Stimulated activated CD4-positive, alpha-beta T cell treated with anti-CD3 and anti-CD28 coated beads, Interleukin-15, amount 100 ng/mL, for 48 hours (primary cell): Measurements from ENCODE around the gene CTNNBL1.
"Not testable (repeated sequence)": the region's sequence is repeated elsewhere in the genome, so short reads cannot be mapped to it uniquely, and the experiment has no call there.

ENCODE experiments used
- DNase-seq, 2 donors: peaks; one replicate each; pipeline ENCODE4 v3.0.0-alpha.2; 2020; ENCODE audit warnings: low read depth in 2 of 2

CTNNBL1 gene, protein sequence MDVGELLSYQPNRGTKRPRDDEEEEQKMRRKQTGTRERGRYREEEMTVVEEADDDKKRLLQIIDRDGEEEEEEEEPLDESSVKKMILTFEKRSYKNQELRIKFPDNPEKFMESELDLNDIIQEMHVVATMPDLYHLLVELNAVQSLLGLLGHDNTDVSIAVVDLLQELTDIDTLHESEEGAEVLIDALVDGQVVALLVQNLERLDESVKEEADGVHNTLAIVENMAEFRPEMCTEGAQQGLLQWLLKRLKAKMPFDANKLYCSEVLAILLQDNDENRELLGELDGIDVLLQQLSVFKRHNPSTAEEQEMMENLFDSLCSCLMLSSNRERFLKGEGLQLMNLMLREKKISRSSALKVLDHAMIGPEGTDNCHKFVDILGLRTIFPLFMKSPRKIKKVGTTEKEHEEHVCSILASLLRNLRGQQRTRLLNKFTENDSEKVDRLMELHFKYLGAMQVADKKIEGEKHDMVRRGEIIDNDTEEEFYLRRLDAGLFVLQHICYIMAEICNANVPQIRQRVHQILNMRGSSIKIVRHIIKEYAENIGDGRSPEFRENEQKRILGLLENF

DNA sequence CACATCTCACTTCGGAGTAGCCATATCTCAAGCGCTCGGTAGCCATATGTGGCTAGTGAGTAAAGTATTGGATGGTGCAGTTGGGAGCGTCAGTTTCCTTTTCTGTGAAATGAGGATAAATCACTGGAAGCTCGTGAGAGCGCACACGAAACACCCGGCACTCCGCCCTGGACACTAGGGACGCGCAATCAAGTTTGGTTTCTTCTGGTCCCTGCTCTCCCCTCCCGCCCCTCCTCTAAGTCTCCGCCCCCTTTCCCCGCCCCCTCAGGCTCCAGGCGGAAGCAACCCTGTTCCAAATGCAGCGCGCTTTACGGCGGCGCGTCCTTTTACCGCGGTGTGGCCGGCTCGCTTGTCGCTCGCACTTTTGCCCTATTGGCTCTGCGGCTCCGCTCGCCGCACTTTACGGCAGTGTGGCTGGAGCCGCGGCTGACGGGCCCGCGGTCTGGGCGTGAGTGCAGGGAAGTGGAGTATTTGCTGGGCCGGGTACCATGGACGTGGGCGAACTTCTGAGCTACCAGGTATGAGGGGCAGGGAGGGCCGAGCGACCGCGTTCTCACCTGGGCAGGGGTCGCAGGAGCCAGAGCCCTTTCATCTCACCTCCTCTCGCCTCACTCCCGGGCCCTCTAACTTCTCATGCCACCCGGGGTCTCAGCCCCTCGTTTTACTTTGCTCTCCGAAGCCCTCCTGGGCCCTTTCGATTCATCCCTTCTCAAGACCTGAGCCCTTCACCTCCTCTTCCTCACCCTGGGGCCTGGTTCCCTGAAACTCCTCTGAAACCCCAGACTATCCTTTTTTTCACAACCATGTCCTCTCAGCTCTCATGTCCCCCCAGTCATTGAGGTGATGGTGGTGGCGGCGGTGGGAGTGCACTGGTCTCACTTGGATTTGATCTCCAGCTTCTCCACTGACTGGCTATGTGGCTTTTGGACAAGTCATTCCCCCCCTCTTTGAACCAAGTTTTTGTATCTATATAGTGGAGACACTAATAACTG, at the start of gene CTNNBL1:
Gene CTNNBL1 (plus strand): TSS at position 396 of the 992 bp plus-strand sequence. CDS start 93 bp downstream, at position 489.
- peak; percentile 93 to 96 for DNase-seq

DNA sequence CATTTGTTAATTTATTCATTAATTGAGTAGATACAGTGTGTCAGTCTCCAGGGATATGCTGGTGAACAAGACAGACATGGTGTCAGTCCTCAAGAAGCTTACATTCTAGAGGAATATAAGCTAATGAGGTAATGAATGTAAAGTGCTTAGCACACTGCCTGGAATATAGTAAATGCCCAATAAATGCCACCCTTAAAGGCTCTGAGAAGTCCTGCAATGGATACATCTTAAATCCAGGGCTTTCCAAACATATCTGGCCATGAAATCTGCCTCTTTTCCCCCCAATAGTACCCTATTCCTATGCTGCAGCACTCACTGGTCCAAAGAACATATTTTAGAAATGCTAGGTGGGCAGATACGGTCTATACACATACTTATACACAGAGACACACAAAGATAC, 49.2 kb upstream of the CTNNBL1 start:
- no peak for DNase-seq

DNA sequence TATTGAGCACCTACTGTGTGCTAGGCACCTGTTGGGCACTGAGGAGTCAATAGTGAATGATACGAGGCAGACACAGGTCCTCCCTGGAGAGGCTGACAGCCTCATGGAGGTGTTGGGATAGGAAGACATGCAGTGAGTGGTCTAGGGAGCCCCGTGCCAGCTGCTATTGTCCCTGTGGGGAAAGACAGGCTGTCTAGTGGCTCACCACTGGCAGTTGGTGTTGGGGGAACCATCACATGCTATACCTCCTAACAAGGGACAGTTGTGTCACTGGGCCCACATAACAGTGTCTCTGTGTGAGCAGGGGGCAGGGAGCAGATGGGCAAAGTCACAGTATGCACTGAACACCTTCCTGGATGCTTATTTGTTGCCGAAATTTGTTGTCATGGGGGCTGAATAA, 45.9 kb upstream of the CTNNBL1 start:
- no peak for DNase-seq

DNA sequence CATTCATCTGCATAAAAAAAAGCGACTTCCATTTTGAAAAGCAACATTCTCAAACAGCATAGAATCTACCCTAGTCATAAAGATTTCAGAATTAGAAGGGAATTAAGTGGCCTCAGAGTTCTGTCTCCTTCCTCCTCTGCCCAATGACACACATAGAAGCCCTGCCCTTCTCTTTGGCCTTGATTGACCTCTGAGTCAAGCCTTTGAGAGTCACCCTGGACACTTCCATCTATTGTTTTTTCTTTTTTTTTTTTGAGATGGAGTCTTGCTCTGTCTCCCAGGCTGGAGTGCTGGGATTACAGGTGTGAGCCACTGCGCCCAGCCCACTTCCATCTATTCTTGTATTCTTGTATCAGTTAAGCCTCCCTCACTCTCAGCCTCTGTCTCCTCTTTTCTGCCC, 44.8 kb upstream of the CTNNBL1 start:
- no peak for DNase-seq

DNA sequence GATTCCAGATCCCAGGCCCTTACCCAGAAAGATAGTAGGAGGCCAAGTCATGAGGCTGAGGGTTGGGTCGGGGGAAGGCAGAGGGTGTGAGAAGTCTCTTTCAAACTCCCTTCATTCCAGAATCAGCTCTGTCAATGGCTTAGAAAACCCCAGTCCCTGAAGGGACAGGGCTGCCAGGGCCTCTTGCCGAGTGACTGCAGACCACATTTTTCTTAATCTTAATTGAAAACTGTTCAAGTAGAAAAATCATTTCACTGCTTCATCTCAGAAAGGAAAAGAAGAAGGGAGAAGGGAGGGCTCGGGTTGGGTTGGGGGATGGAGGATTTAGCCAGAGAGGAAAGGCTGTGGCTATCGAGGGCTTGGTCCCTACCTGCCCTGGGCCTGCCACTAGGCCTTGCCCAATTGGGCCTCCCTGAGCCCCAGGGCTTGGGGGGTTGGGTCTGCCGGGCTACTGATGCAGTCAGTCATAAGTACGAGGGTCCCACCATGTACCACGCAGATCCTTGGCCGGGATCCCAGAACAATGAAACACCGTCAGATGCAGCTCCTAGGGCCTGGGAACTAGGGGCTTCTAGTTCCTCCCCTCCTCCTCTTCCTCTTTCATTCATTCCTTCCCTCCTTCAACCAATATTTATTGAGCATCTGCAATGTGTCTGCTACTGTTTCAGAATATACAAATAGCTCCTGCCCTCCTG, 44.0 kb upstream of the CTNNBL1 start:
- no peak for DNase-seq

DNA sequence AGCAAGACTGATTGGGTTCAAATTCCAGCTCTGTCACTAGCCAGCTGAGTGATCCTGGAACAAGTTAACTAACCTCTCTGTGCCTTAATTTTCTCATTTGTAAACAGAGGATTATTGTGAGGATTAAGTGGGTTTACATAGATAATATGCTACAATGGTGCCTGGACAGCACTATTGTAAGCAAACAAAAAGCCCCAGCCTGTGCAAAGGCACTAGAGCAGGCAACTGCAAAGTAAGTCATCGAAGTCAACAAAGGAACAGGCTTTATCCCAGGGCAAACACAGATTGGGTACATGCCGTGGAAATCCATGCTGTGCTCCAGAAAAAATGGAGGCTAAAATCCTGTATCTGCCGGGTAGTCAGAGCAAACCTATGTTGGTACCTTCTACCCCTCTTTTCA, 43.2 kb upstream of the CTNNBL1 start:
- no peak for DNase-seq

DNA sequence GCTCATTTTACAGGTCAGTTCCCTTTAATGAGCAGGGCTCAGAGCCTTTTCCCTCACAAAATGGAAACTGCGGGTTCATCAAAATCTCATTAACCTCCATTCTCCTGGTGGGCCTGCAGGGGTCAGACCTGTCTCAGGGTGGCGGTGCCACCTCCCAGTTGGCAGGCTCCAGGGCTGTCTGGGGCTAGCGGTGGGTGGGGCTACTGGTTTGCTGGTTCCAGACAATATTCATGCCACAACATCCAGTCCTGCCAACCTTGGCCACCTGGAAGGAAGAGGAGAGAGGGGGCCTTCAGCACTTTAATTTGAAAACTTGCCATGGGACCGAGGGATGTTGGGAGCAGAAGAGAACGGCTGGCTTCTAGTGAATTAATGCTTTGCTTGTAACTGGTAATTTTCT, 41.9 kb upstream of the CTNNBL1 start:
- DNase-seq: peak; percentile 5 to 6

DNA sequence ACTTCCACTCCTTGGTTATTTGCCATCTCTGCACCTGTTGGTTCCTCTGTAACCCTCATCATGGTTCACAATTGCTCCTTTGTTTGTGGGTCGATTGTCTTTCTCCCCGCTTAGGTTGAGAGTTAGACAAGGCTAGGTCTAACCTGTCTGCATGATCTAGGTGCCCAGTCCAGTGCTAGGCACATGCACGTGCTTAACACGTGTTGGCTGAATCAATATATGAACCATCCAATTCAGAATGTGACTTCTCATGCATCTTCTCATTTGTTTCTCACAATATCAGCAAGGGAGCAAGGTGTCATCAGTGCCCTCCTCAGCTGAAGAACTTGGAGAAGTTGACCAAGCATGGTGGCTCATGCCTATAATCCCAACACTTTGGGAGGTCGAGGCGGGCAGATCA, 36.9 kb upstream of the CTNNBL1 start:
- no peak for DNase-seq

DNA sequence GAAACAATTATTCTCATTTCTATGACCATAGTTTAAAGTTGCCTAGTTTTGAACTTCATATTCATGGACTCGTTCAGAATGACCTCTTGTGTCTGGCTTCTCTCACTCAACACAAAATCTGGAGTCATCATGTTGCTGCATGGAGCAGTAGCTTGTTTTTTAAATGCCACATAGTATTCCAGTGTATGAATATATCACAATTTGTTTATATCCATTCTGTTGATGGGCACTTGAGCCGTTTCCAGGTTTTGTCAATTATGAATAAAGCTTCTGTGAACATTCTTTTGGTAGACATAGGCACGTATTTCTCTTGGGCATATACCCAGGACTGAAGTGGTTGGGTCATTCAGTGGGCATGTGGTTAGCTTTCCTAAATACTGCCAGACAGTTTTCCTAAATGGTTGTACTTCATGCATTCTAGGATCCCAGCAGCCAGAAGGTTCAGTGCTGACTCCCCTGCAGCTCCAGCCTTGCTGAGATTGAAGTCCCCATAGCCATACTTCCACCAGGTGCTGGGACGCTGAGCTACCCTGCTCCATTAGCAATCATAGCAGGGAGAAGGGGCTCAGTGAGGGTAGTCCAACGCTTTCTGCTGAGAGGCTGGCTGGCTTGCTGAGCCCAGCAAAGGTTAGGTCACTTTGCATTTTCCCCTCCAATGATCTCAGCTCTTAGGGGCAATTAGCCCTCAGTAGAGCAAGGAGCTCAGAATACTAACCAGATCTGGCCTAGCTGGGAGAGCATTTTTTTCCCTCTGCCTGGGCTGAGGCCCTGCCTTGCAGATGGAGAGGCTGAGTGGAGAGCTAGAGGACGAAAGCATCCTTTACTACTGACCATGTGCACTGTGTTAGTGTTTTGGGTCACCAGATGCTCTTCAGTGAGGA, 35.7 kb upstream of the CTNNBL1 start:
- no peak for DNase-seq

DNA sequence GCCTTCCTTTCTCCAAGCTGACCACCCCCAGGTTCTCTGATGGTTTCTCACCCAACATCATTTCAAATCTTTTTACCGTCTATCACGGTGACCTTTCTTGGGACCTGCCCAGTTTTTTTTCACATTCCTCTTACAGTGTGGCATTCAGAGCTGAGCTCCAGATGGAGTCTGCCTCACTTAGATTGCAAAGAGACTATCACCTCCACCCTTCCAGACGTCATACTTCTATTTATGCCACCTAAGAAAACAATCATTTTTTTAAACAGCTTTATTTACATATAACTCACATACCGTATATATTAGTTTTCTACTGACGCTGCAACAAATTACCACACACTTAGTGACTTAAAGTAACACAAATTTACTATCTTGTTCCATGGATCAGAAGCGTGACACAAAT, 32.3 kb upstream of the CTNNBL1 start:
- no peak for DNase-seq

DNA sequence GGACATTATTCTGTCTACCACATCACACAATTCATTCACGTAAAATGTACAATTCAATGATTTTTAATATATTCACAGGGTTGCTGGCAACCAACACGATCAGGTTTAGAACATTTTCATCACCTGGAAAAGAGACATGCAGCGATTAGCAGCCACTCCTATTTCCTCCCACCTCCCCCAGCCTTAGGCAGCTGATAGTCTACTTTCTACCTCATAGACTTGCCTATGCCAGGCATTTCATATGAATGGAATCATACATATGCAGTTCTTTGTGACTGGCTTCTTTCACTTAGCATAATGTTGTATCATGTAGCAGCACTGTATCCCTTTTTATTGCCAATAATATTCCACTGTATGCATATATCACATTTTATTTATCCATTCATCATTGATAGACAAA, 31.5 kb upstream of the CTNNBL1 start:
- DNase-seq: no peak

DNA sequence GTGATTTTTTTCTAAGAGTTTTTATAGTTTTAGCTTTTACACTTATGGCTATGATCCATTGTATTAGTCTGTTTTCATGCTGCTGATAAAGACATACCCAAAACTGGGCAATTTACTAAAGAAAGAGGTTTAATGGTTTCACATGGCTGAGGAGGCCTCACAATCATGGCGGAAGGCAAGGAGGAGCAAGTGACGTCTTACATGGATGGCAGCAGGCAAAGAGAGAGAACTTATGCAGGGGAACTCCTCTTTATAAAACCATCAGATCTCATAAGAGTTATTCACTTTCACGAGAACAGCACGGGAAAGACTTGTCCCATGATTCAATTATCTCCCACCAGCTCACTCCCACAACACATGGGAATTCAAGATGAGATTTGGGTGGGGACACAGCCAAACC, 29.2 kb upstream of the CTNNBL1 start:
- not testable (repeated sequence) for DNase-seq

DNA sequence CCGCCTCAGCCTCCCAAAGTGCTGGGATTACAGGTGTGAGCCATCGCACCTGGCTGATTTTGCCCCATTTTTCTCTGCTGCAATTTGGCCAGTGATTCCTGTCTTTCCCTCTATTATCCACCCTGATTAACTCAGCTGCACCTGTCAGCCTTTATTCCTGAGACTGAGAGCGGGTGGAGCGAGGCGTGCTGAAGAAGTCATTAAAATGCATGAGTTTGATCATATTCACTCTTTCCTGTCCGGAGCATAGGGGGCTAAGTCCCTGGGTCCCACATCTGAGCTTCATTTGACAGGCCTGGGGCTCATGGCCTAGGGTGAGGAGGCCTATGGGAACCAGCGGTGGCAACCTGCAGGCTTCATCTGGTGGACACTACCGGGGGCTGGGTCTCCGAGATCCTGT, 25.7 kb upstream of the CTNNBL1 start:
- no peak for DNase-seq

DNA sequence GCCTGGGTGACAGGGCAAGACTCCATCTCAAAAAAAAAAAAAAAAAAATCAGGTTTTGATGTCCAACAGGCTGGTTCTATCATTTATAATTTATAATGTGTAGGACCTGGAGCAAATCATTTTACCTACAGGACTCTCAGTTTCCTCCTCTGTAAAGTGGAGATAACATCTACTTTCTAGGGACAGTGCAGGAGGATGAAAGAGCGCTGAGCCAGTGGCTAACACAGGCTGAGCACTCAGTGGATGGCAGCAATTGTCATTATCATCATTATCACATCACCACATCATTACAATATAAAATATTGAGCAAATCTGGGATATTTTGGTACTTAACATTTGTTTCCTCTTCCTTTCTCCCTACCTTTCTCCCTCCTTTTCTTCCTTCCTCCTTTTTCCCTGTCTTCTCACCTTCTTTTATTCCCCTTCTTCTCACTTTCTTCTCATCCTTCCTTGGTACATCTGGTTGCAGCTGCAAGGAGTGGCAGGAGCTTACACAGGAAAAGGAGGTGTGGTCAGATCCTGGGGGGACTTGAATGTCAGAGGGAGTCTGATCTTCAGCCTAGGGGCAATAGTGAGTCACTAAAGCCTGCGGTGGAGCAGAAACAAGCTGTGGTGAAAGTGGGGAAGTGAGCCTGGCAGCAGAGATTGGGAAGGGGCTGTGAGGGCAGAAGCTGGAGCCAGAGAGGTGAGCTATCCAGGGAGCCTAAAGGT, 24.6 kb upstream of the CTNNBL1 start:
- no peak for DNase-seq

DNA sequence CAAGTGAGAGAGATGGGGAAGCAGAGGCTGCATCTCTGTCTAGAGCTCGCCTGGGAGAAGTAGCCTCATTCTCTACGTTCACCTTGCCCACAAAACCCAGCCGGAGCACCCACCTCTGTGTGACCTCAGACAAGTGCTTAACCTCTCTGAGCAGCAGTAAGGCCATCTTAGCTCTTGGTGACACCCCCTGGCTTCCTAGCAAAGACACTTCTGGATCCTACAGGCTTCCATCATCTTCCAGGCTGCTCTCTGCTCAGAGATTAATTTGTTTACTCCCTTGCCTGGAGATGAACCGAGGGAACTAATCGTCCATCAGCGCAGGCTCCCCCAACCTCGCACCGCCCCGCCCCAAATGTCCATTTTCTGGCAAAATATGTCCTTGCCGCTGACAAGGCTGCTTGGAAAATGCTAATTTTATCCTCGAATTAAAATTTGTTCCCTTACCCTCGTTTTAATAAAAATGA, 24.0 kb upstream of the CTNNBL1 start:
- no peak for DNase-seq

DNA sequence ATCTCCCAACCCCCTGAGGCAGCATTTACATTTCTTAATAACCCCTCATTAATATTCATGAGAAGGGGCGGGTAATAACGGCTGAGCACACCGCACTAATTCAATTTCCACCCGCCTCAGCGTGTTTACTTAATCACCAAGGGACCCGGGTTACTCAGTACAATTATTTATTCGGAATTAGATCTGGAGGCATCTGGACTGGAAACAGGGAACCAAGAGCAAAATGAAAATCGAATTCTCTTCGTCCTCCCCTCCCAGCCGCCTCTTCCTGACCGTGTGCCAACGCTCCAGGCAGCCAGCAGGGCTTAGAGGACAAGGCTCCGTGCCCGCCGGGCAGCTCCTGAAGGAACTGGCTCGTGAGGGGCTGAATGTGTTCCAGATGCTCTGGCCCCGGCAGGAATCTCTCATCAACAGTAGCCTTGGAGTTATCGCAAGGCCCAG, 23.5 kb upstream of the CTNNBL1 start:
- no peak for DNase-seq

DNA sequence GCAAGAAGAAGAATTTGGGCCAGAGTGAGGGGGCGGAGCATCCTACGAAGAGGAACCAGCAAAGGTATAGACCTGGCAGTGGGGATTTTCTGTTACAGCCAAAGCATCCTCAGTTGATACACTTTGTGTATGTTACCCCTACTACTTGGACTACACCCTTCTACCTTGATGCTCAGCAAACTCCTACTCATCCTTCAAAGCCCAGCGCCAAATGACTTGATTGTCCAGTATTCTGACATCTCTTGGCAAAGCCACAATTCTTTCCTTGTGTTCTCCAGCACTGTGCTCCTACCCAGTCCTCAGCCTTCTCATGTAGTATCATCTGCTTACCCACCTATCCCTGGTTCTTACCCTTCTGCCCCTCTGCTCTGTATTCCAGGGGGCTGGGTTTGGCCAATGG, 21.7 kb upstream of the CTNNBL1 start:
- DNase-seq: no peak

DNA sequence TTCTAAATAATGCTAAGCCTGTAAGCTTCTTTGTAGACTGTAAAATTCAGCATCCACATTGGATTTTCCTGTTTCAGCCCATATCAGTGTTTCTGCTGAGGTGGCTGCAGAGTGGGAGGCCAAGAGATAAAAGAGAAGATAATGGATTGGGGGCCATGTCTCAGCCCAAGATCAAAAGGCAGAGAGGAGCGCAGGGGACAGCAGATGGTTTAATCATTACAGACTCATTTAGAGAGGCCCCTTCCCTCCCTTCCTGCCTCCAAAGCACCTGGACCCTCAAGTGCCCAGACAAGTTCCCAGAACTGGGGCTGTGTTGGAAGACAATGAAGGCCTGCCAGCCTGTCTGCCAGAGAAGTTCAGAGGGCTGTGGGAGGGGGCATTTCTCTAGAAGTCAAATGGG, 20.4 kb upstream of the CTNNBL1 start:
- DNase-seq: no peak

DNA sequence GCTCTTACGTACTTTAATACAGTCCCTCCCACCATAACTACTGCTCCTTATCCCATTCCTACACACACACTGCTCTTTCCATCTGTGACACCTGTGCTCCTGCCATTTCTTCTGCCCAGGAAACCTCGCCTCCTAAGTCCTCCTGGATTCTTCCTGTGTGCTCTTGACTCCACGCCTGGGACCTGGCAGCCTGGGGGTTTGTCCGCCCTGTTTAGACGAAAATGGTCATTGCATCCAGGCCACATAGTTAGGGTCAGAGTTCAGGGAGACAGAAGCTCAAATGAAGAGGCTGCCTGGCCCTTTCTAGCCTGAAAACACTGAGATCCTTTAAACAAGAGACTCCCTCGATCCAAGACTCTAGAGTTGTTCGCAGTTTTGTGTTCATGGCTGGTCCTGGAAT, 17.4 kb upstream of the CTNNBL1 start:
- DNase-seq: no peak
